GM12865 (cell line): ENCODE measurements around the gene SART1.

Experiments
- DNase-seq: peaks from one replicate; pipeline ENCODE4 v3.0.0; 2010; ENCODE audit warnings: low read depth
- H3K4me3 ChIP-seq: 2 replicates; pipeline ENCODE4 v1.5.1; 2011; ENCODE audit warnings: mild to moderate bottlenecking, low read depth, low read length, control low read depth
- CTCF ChIP-seq: IDR thresholded peaks from 2 replicates; pipeline ENCODE4 v1.5.1; 2011; ENCODE audit warnings: low read length, control low read depth, low read depth, inconsistent platforms; ENCODE audit not compliant: insufficient read depth; ENCODE audit errors: missing control alignments

SART1 gene

GRCh38 chr11:65965986-65966762, 4.6 kb downstream of the SART1 start:
- no peak for TF ChIP-seq CTCF
- no peak for DNase-seq
- H3K4me3 ChIP-seq = no peak overlapping the region

GRCh38 chr11:65967329-65967934, 5.9 kb downstream of the SART1 start:
- no peak for TF ChIP-seq CTCF
- DNase-seq = no peak

GRCh38 chr11:65968600-65969482, 7.3 kb downstream of the SART1 start:
- no peak for TF ChIP-seq CTCF
- DNase-seq = no peak
- no peak overlapping the region for H3K4me3 ChIP-seq

More at GRCh38 chr11:65967329-65967934, 5.9 kb downstream of the SART1 start:
- no peak overlapping the region for H3K4me3 ChIP-seq

GRCh38 chr11:65972116-65972515, 10.6 kb downstream of the SART1 start:
- H3K4me3 ChIP-seq = no peak overlapping the region
- no peak for DNase-seq
- TF ChIP-seq CTCF = no peak

- no peak for TF ChIP-seq CTCF
- DNase-seq = no peak
- H3K4me3 ChIP-seq = no peak overlapping the region
Observed at GRCh38 chr11:65973439-65974110, 12.0 kb downstream of the SART1 start.

- no peak for TF ChIP-seq CTCF
- no peak for DNase-seq
- H3K4me3 ChIP-seq = no peak overlapping the region
Observed at GRCh38 chr11:65975771-65976170, 14.2 kb downstream of the SART1 start.
